GM19328 (cell line): ENCODE measurements around the gene PCAT7.
"Not testable (repeated sequence)": the region's sequence is repeated elsewhere in the genome, so short reads cannot be mapped to it uniquely, and the experiment has no call there.

Experiments
- ATAC-seq: cut with Tn5 transposase; IDR thresholded peaks from one replicate; pipeline ENCODE4 v1.9.1; 2021; ENCODE audit warnings: mild to moderate bottlenecking, moderate library complexity; ENCODE audit not compliant: unreplicated experiment

The PCAT7 gene

GRCh38 chr9:94554439-94555331 is at the start of gene PCAT7:
Gene PCAT7 (plus strand): TSS chr9:94555083.
- ATAC-seq = no peak

DNA sequence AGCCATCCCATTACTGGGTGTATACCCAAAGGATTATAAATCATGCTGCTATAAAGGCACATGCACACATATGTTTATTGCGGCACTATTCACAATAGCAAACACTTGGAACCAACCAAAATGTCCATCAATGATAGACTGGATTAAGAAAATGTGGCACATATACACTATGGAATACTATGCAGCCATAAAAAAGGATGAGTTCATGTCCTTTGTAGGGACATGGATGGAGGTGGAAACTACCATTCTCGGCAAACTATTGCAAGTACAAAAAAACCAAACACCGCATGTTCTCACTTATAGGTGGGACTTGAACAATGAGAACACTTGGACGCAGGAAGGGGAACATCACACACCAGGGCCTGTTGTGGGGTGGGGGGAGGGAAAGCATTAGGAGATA is 48.5 kb upstream of the PCAT7 start:
- ATAC-seq = not testable (repeated sequence)

DNA sequence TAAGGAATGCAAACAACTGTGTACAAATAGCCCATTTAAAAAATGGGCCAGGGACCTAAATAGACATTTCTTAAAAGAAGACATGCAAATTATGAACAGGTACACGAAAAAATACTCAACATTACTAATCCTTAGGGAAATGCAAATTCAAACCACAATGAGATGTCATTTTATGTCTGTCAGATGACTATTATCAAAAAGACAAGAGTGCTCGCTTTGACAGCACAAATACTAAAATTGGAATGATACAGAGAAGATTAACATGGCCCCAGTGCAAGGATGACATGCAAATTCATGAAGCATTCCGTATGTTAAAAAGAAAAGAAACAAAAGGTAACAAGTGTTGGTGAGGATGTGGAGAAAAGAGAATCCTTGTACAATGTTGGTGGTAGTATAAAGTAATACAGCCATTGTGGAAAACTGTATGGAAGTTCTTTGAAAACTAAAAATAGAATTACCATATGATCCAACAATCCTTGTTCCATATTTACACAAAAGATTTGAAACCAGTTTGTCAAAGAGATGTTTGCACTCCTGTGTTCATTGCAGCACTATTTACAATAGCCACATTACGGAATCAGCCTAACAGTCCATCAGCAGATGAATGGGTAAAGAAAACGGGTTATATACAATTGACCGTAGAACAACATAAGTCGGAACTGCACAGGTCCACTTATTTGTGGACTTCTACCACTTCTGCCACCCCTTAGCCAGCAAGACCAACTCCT is 47.2 kb upstream of the PCAT7 start:
- no peak for ATAC-seq

GRCh38 chr9:94511134-94511954 is 43.5 kb upstream of the PCAT7 start:
- ATAC-seq = no peak

GRCh38 chr9:94511955-94512265 is 43.0 kb upstream of the PCAT7 start:
- no peak for ATAC-seq

- no peak for ATAC-seq
Observed at GRCh38 chr9:94514722-94515121, 40.2 kb upstream of the PCAT7 start.

DNA sequence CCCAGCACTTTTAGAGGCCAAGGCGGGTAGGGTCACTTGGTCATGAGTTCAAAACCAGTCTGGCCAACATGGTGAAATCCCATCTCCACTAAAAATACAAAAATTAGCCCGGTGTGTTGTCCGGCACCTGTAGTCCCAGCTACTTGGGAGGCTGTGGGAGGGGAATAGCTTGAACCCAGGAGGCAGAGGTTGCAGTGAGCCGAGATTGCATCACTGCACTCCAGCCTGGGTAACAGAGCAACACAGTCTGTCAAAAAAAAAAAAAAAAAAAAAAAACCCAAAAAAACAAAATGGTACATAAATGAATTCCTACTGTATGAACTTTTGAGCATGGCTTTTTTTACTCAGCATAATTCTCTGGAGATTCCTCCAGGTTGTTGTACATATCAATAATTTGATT is 37.6 kb upstream of the PCAT7 start:
- ATAC-seq = no peak

DNA sequence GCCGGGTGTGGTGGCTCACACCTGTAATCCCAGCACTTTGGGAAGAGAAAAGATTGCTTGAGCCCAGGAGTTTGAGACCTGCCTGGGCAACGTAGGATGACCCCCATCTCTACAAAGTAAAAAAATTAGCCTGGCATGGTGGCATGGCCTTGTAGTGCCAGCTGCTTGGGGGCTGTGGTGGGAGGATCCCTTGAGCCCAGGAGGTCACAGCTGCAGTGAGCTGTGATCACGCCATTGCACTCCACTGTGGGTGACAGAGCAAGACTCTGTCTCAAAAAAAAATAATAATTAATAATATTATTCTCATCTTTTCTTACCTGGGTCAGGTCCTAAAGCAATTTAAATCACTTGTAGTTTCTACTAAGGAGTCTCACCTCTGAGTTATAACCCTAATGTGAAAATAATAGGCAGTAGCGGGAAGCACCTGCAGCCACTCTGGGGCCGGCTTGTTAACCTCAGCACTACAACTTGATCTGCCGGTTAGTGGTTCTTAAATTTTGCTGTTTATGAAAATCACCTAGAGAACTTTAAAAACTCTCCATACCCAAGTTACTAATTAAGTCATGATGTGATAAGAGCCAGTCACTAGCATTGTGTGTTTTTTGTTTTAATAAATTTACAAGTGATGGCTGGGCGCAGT is 29.4 kb upstream of the PCAT7 start:
- ATAC-seq = no peak

- no peak for ATAC-seq
Observed at GRCh38 chr9:94526271-94526670, 28.6 kb upstream of the PCAT7 start.

GRCh38 chr9:94526951-94527350 is 27.9 kb upstream of the PCAT7 start:
- ATAC-seq = no peak

- no peak for ATAC-seq
Observed at GRCh38 chr9:94528886-94529285, 26.0 kb upstream of the PCAT7 start.

DNA sequence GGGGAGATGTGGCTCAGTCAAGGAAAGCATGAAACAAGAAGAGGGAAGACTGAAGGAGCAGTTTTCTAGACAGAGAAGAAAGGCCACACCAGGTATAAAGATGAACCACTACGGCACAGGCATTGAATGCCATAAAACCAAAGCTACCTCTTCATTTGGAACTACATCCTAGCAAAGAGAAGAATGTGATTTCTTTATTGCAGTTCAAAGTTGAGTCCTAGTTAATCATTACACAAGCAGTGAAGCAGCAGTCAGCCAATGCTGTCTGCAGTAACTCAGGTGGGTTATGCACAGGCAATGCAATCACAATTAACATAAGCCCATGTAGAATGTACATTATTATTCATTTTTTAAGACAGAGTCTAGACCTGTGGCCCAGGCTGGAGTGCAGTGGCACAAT is 21.7 kb upstream of the PCAT7 start:
- ATAC-seq = no peak

- ATAC-seq = no peak
Observed at GRCh38 chr9:94533601-94534000, 21.3 kb upstream of the PCAT7 start.

DNA sequence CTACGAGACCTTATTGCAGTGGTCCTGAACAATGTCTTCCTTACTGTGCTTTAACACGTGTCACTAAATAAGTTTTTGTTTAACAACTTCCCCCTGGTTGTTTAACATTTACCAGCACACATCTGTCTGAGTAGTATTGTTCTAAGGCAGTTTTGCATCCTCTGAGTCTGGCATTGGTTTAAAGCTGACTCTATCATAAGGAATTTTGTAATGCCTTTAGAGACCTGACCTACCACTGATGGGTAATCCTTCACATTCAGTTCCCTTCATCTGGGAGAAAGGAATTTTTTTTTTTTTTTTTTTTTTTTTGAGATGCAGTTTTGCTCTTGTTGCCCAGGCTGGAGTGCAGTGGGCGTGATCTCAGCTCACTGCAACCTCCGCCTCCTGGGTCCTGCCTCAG is 20.0 kb upstream of the PCAT7 start:
- ATAC-seq = no peak

GRCh38 chr9:94538908-94539307 is 16.0 kb upstream of the PCAT7 start:
- no peak for ATAC-seq

- ATAC-seq = not testable (repeated sequence)
Observed at GRCh38 chr9:94544335-94544734, 10.5 kb upstream of the PCAT7 start.

DNA sequence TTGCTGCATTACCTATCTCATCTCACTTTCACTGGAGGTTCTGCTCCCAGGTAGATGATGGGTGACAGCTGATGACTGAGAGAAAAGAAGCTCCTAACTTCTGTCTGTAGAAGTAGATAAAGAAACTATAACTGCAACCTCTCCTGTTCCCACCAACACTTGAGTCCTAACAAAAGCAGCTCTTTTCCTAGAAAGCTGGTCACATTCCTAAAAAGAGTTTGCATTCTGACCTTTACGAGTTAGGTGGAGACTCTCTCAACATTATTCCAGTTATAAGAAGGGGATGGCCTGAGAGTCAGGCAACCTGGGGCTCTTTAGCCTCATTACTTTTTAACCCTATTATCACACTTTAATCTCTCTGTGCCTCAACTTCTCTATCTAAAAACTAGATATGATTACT is 8.9 kb upstream of the PCAT7 start:
- no peak for ATAC-seq

GRCh38 chr9:94553029-94553938 is 1.6 kb upstream of the PCAT7 start:
- ATAC-seq = no peak

DNA sequence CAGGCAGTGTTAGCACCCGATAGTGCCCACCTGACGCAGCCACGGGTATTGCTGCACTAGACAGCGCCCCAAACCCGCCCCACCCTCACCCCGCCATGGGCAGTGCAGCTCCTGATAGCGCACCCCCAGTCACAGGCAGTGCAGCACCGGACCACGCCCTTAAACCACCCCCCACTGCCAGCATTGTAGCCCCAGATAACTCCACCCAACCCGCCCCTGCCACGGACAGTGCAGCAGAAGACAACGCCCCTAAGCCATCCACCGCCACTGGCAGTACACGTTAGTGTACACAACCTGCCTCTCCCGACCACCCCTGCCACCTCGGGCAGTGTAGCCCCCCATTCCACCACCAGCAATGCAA is 825 bp upstream of the PCAT7 start:
- no peak for ATAC-seq

DNA sequence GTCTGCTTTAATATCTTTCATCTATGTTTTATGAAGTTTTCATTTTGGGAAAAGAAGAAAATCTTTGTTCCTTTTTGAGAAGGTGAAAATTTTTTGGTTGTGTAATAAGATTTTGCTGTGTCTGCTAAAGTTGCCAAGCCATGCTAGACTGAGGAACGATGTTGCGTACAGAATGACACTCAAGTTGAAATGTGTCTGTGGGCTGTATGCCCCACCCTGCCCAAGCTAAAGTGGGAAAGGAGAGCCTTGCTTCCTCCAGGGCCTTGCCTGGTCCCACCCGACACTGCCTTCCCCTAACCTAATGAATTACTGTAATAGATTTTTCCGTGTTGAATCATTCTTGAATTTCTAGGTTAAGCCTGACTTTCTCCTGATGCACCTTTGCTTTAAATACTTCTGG is 2.5 kb downstream of the PCAT7 start:
- no peak for ATAC-seq
